HG03378 (cell line): Measurements from ENCODE around the gene UBE4A.

Experiments used
- ATAC-seq: cut with Tn5 transposase; IDR thresholded peaks from one replicate; pipeline ENCODE4 v1.9.1; 2021; ENCODE audit warnings: mild to moderate bottlenecking, moderate library complexity; ENCODE audit not compliant: unreplicated experiment

Gene UBE4A

DNA sequence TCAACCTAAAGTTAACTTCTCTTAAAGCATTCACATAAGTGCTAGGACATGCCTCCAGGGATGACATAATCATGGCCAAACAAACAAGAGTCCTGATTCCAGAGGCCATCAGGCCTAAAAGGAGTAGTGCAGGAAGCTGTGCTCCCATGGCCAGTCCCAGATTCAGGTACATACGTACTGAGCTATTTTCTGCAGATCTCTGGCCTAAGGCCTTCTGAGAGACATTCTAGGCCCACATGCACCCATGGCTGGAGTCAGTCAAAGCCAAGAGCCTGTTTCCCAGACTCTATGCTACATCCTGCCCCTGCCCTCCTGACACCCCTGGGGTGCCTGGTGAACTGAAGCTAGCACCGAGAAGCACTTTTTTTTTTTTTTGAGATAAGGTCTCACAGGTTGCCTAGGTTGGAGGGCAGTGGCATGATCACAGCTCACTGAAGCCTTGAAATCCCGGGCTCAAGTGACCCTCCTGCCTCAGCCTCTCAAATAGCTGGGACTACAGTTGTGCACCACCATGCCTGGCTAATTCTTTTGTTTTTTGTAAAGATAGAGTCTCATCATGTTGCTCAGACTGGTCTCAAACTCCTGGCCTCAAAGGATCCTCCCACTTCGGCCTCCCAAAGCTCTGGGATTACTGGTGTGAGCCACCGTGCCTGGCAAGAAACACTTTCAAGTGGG lies 17.4 kb upstream of the UBE4A start:
- ATAC-seq: no peak

DNA sequence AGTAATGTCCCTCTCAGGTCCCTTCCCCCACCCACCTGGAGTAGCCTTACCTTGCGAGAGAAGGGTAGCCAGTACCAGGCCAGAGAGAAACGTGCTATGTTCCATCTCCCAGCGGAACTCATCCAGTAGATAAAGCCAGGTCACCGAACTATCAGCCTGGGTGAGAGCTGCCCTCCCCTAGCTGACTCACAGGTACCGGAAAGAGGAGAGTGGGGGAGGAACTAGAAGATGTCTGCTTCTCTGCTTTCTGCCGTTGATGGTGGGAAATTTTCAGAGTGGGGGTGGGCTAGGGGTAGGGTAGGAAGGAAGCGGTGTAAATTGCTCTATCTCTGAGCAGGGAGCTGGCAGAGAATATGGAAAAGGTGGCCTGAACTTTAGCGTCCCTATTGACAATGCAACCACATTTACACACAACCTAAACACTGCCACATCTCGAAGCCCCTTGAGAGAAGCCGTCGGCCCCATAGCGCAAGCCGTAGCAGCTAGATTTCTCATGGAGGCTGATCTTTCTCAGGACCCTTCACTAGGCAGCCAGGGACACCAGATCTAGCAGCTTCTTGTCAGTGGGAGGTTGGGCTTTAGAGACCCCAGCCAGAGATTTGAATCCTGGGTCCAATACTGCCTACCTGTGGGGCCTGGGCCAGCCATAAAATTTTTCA lies 16.8 kb upstream of the UBE4A start, which contains the start of gene CD3D:
Gene CD3D (minus strand): TSS at position 203 of the 659 bp plus-strand sequence. CDS start 98 bp downstream, at position 105.
- ATAC-seq: no peak

DNA sequence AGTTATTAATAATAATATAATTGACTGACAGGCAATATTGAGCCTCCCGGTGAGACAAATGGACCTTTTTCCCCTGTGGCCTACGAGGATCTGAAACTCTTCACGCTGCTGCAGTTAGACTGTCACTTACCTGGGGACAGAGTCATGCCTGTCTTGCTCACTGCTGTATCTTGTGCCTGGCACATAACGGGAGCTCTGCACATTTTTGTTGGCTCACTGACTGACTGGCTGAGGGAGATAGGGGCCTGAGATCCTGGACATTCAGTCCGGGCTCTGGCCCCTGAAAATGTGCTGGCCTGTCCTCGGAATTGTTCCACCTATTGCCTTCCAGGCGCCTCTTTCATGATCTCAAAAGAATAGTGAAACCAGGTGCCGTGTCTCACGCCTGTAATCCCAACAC lies 16.2 kb upstream of the UBE4A start:
- ATAC-seq: no peak

DNA sequence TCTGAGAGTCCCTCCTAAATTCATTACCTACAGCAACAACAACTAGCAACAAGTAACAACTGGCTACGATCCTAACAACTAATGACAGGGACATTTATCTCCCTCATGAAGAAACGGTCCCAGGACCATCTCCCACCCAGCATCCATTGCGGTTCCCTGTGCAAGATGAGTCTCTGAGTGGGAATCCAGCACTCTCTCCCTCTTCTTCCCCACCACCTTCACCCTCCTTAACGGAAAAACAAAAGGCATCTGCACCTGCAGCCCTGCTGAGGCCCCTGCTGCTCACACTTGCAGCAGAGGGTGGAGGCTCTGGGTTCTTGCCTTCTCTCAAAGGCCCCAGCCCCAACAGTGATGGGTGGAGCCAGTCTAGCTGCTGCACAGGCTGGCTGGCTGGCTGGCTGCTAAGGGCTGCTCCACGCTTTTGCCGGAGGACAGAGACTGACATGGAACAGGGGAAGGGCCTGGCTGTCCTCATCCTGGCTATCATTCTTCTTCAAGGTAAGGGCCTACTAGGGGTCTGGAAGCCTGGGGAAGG lies 15.4 kb upstream of the UBE4A start, which contains the start of gene CD3G:
Gene CD3G (plus strand): TSS at position 364 of the 535 bp plus-strand sequence. CDS start 80 bp downstream, at position 444.
- no peak for ATAC-seq

DNA sequence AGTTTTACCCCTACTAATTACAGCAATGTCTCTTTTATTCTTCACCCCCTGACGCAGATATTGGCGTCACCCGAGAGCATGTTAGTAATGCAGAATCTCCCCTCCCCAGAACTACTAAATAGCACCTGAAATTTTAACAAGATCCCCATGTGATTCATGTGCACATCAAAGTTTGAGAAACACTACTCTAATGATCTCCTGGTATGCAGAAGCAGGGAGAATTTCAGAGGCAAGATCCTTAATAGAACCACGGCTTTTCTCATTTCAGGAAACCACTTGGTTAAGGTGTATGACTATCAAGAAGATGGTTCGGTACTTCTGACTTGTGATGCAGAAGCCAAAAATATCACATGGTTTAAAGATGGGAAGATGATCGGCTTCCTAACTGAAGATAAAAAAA lies 9.9 kb upstream of the UBE4A start:
- no peak for ATAC-seq

DNA sequence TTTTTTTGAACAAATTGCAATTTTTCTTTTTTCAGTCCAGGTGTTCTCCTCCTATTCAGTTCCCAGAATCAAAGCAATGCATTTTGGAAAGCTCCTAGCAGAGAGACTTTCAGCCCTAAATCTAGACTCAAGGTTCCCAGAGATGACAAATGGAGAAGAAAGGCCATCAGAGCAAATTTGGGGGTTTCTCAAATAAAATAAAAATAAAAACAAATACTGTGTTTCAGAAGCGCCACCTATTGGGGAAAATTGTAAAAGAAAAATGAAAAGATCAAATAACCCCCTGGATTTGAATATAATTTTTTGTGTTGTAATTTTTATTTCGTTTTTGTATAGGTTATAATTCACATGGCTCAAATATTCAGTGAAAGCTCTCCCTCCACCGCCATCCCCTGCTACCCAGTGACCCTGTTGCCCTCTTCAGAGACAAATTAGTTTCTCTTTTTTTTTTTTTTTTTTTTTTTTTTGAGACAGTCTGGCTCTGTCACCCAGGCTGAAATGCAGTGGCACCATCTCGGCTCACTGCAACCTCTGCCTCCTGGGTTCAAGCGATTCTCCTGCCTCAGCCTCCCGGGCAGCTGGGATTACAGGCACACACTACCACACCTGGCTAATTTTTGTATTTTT lies 6.2 kb upstream of the UBE4A start:
- no peak for ATAC-seq

DNA sequence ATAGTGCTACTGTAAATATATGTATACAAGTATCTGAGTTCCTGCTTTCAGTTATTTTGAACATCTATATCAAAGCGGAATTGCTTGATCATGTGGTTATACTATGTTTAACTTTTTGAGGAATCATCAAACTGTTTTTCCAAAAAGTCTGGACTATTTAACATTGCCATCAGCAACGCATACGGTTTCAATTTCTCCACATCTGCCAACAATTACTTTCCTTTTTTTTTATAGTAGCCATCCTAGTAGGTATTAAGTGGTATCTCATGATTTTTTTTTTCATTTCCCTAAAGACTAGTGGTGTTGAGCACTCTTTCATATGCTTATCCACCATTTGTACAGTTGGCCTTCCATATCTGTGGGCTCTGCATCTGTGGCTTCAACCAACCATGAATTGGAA lies 1.3 kb upstream of the UBE4A start:
- ATAC-seq: no peak

DNA sequence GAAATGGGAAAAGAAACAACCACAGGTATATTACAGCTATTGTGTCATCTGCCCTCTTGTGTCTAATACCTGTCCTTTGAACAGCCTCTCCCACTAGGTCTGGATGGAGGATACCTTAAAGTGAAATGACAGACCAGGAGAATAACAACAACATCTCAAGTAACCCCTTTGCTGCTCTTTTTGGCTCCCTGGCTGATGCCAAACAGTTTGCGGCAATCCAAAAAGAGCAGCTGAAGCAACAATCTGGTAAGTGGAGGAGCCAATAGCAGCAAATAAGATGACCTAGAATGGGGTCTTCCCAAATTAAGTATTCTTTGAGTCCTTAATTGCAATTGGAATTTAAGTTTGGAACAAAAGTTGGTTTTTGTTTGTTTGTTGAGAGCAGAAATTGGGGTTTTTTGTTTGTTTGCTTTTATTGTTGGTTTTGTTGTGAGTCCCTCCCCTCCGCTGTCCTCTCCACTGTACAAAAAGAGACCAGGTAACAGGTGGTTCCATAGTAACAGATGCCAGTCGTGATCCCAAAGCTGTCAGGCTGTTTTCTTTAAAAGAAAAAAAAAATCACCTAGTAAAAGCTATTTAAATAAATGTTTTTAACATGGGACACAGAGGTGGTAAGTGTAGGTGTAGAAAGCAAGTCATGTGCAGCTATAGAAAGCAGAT lies 5.7 kb downstream of the UBE4A start:
- no peak for ATAC-seq

DNA sequence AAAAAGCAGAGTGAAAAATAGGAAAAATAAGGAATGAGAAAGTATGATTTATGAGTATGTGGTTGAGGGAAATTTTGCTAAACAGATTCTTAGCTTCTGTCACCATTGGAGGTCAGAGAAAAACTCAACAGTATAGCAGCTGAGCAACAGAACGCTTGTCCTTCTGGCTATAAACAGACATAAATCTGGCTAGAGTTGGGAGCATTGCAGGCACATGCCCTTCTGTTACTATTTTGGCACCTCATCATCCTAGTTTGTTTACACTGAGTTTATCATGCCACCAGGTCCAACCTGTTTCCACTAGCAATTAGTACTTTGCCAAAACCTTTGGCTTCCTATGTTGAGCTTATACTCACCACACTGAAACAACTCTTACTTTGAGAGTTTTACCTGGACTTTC lies 6.9 kb downstream of the UBE4A start:
- no peak for ATAC-seq

DNA sequence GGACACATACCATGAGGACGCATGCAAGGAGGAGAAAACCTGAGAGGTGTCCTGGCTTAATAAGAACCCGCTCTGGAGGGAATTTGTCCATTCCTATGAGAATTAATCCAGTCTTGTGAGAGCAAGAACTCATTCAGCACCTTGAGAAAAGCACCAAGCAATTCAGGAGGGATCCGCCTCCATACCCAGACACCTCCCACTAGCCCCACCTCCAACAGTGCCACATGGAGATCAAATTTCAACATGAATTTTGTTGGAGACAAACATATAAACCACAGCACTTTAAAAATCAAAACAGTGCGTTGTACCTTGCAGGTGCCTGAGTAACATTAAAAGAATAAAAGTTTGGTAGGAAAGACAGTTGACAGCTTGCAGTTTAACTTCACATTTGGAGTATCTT lies 11.4 kb downstream of the UBE4A start:
- ATAC-seq: no peak

DNA sequence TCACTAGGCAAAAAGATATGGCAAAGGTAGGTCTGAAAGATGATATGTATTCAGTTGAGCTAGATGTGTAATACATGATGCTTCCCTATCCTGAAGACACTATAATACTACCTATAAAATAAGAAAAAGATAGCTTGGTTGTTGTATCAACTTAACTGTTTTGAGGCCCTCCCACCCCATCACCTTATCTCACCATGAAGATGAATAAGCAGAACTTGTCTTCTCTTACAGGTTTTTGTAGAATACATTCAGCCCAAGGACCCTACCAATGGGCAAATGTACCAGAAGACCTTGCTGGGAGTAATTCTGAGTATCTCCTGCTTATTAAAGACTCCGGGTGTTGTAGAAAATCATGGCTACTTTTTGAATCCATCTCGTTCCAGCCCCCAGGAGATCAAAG lies 13.9 kb downstream of the UBE4A start:
- no peak for ATAC-seq

DNA sequence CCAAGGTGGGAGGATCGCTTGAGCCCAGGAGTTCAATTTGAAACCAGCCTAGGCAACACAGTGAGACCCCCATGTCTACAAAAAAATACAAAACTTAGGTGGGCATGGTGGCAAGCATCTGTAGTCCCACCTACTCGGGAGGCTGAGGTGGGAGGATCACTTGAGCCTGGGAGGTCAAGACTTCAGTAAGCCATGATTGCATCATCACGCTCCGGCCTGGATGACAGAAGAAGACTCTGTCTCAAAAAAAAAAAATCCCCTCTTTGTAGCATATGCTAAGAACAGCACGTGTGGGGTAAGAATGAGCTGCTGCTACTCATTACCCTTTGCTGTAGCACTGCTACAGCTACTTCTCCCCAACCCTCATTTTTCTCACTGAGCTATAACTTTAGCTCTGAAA lies 14.5 kb downstream of the UBE4A start:
- no peak for ATAC-seq

DNA sequence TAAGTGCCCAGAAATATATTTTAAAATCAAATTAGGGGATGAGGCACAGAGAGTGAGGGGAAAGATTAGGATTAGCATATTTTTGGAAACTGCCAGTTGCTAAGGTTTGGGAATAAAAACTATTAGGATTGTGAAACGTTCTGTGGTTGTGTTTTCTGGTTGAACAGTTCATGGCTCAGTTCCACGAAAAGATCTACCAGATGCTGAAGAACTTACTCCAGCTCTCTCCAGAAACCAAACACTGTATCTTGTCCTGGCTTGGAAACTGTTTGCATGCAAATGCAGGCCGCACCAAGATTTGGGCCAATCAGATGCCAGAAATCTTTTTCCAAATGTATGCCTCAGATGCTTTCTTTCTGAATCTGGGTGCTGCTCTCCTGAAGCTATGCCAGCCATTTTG lies 15.3 kb downstream of the UBE4A start:
- no peak for ATAC-seq

DNA sequence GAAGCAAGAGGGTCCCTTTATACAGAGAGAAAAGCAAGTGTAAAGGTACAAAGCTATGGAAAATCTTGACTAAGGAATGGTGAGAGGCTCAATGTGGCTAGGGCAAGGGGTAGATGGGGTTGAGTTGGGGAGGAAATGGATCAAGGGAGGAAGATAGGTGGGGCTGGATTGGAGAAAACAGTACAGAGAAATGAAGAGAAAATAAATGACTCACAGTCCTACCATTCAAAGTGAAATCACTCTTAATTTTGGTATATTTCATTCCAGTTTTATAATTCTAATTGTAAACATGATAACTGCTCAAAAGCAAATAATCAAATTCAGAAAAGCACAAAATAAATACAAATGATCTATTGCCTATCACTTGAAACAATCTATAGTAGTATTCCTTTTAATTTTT lies 16.6 kb downstream of the UBE4A start:
- no peak for ATAC-seq

DNA sequence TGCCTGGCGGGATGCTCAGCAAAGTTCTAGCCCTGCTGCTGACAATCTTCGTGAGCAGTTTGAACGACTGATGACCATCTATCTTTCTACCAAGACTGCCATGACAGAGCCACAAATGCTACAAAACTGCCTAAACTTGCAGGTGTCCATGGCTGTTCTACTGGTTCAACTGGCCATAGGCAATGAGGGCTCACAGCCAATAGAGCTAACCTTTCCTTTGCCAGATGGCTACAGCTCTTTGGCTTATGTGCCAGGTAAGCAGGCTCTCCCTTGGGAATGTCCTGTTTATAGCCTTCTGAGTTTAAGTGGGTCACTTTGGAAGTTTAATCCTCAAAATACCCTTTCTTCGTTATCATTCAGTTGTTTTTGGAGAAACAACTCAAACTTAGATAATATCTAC lies 20.1 kb downstream of the UBE4A start:
- no peak for ATAC-seq

DNA sequence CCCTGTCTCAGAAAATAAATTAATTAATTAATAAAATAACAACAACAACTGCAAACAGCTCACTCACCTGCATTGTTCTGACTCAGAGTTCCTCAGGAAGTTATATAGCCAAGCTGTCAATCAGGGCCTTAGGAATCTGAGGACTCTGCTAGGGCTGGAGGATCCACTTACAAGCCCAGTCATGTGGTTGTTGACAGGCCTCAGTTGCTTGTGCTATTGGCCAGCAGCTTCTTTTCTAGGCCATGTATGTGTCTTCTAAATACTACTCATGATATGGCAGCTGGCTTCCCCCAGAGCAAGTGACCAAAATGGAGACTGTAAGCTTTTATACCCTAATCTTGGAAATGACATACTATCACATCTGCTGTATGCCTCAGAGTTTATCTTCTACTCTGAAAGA lies 21.2 kb downstream of the UBE4A start:
- ATAC-seq: no peak

DNA sequence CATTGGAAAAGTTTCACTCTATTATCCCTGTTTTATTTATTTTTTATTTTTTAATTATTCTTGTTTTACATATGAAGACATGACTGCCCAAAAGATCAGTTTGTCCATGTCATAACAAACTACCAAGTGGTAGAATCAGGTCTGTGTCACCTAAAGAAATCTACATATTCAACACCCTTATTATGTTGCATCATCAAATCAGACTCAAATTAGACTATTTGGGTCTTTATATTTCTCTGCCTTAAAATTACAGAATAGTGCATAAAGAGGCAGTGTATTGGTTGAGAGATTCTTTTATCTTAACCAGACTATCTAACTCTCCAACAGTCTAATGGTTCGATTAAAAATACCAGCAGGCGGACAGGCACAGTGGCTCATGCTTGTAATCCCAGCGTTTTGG lies 23.6 kb downstream of the UBE4A start:
- no peak for ATAC-seq

DNA sequence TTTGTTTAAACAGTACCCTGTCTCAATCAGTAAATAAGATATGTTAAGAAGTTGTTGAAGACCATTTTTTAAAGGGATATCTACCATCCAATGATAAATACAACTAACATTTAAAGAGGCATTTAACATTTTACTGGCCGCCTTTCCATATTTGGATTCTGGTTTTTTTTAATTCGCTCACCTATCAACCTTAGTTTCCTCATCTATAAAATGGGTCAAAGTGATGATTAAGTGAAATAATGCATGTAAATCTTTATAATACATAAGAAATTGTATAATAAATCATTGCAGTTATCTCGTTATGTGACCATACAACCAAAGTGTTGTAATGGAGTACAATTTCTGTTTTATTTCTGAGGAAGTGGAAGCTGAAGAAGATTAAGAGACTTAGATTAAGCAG lies 24.3 kb downstream of the UBE4A start:
- ATAC-seq: no peak

DNA sequence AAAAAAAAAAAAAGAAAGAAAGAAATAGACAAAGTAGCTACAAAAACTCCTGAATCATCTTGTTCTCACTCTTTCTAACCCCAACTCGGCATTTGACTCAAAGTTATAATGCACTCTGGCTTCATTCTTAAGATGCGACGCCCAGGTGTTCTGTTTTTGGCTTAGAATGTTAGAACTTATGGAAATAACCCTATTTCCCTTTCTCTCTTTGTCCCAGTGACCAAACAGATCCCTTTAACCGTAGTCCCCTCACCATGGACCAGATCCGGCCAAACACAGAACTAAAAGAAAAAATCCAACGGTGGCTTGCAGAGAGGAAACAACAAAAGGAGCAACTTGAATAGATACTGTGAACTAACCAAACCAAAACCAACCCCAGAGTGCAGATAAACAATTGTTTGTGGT lies 36.7 kb downstream of the UBE4A start:
- no peak for ATAC-seq

DNA sequence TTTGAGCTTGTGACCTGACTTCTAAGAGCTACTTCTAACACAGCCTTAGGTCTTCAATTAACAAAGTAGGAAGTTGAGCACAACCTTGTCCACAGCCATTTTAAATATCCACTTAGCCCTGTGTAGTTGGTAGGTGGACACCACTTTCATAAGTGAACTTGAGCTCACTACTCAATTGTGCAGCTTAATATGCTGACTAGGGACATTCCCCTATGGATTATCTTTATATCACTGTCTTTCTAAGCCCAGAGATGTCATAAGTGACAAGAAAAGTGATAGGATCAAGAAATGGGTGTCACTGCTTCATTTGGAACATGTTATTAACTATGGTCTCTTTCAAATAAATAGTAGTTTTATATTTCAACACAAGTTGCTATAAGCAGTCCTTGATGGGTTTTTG lies 38.0 kb downstream of the UBE4A start:
- ATAC-seq: no peak

DNA sequence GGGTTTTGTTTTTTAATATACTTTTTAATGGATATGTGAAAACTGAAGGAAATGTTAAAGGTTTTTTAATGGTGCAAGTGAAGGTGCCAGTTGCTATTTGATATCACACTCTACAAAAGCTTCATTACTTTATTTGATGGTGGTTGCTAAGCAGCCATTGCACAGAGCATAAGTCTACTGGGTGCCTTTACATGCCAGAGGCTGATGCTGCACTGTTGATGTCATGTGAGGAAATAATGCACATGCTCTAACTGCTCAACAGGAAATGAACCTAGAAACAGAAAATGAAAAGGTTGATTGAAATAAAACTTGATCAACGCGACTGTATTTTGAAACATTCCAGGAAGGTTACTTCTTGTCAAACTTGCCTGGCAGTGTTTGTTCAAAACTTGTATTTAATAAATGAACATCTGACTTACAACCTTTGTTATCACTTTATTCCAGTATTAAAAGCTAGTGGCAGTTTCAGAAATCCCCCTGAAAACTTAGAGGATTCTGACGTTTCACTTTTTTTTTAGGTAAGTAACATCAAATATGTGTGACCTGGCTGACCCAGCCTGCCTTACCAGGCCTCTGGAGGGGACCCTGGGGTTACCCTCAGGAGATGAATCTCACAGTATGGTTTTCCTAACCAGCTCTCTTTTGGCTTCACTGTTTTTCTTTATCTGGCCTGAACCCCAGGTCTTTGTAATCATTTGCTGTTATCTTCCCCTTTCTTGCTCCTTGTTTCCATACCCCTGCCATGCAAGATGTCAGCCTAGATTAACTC lies 39.6 kb downstream of the UBE4A start:
- no peak for ATAC-seq
